ENCODE data around the gene SLC9A3.

DNA sequence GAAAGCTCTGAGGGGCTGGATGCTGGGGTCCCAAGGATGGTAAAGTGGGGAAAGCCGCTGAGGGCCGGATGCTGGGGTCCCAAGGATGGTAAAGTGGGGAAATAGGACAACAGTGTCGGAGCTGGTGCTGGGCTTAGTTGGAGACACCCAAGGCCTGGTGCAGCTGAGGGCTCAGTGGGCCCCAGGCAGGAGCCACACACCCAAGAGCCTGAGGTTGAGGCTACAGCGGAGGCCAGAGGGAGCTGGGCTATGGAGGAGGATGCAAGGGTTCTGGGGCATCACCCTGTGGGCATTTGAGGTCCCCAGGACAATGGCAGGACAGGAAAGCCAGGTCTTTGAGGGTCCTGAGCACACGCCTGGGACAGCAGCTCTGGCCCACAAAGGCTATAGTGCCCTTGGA lies 19.1 kb upstream of the SLC9A3 start:
- TF ChIP-seq EZH2phosphoT487 (IDR thresholded peaks at IDR 0.05; ENCODE audit: low read depth) = no peak
- TF ChIP-seq, protein P1, sequence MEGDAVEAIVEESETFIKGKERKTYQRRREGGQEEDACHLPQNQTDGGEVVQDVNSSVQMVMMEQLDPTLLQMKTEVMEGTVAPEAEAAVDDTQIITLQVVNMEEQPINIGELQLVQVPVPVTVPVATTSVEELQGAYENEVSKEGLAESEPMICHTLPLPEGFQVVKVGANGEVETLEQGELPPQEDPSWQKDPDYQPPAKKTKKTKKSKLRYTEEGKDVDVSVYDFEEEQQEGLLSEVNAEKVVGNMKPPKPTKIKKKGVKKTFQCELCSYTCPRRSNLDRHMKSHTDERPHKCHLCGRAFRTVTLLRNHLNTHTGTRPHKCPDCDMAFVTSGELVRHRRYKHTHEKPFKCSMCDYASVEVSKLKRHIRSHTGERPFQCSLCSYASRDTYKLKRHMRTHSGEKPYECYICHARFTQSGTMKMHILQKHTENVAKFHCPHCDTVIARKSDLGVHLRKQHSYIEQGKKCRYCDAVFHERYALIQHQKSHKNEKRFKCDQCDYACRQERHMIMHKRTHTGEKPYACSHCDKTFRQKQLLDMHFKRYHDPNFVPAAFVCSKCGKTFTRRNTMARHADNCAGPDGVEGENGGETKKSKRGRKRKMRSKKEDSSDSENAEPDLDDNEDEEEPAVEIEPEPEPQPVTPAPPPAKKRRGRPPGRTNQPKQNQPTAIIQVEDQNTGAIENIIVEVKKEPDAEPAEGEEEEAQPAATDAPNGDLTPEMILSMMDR (IDR thresholded peaks at IDR 0.05; ENCODE audit: low read depth, low read length) = no peak
